Tibial nerve (tissue), 4 donors: ENCODE measurements around the gene STAT5A.

Experiments used
- CTCF ChIP-seq, 5 experiments: fragments of 200-600 bp in 3 of 5; fragments of 450-650 bp in 2 of 5; sonication (generic) in 3 of 5; IDR thresholded peaks; one replicate each; pipeline ENCODE4 v1.5.1; 2016 to 2019; ENCODE audit warnings: antibody characterized with exemption in 5 of 5, mild to moderate bottlenecking in 3 of 5, moderate library complexity in 2 of 5
- EP300 ChIP-seq, 2 donors: sonication (generic); formaldehyde crosslinking; IDR thresholded peaks; one replicate each; pipeline ENCODE4 v1.6.1; 2017; ENCODE audit warnings: antibody characterized with exemption in 2 of 2, mild to moderate bottlenecking in 1 of 2
- POLR2A ChIP-seq, 2 donors: fragments of 450-650 bp; IDR thresholded peaks; one replicate each; pipeline ENCODE4 v1.6.1; 2017; ENCODE audit warnings: antibody characterized with exemption in 2 of 2, mild to moderate bottlenecking in 2 of 2, moderate library complexity in 2 of 2

- TF ChIP-seq CTCF (IDR thresholded peaks at IDR 0.05) (no peak), POLR2A (IDR thresholded peaks at IDR 0.05) (no peak), EP300 (IDR thresholded peaks at IDR 0.05) (no peak)
Observed at GRCh38 chr17:42325026-42325425, 36.7 kb downstream of the STAT5A start.
